GM15510 (cell line): ENCODE data around the gene C8B.

Experiments used
- POLR2A ChIP-seq: IDR thresholded peaks from 3 replicates; pipeline ENCODE4 v1.6.1; 2011; ENCODE audit warnings: borderline replicate concordance; ENCODE audit not compliant: insufficient read length; ENCODE audit errors: extremely low read depth

Gene C8B

GRCh38 chr1:56924116-56924515 is 41.7 kb downstream of the C8B start:
- no peak for TF ChIP-seq POLR2A

GRCh38 chr1:56923201-56923600 is 42.6 kb downstream of the C8B start:
- TF ChIP-seq POLR2A = no peak

- no peak for TF ChIP-seq POLR2A
Measured at GRCh38 chr1:56922507-56922906, 43.3 kb downstream of the C8B start.

GRCh38 chr1:56922070-56922469 is 43.7 kb downstream of the C8B start:
- TF ChIP-seq POLR2A = no peak

- TF ChIP-seq POLR2A = no peak
Measured at GRCh38 chr1:56921479-56921878, 44.3 kb downstream of the C8B start.

GRCh38 chr1:56920591-56921001 is 45.2 kb downstream of the C8B start:
- no peak for TF ChIP-seq POLR2A

- no peak for TF ChIP-seq POLR2A
Measured at GRCh38 chr1:56917356-56917755, 48.5 kb downstream of the C8B start.

- no peak for TF ChIP-seq POLR2A
Measured at GRCh38 chr1:56916630-56917029, 49.2 kb downstream of the C8B start.

- no peak for TF ChIP-seq POLR2A
Measured at GRCh38 chr1:56915960-56916359, 49.9 kb downstream of the C8B start.

GRCh38 chr1:56912325-56912724 is 53.5 kb downstream of the C8B start:
- no peak for TF ChIP-seq POLR2A

- TF ChIP-seq POLR2A = no peak
Measured at GRCh38 chr1:56911098-56911938, 54.5 kb downstream of the C8B start.

GRCh38 chr1:56910441-56910985 is 55.3 kb downstream of the C8B start:
- no peak for TF ChIP-seq POLR2A

GRCh38 chr1:56908619-56909221 is 57.1 kb downstream of the C8B start:
- TF ChIP-seq POLR2A = no peak

GRCh38 chr1:56905667-56906066 is 60.1 kb downstream of the C8B start:
- TF ChIP-seq POLR2A = no peak

- no peak for TF ChIP-seq POLR2A
Measured at GRCh38 chr1:56904663-56905397, 61.0 kb downstream of the C8B start.
